EL (cell line): ENCODE data around the gene THBD.

ENCODE experiments used
- DNase-seq: peaks from one replicate; pipeline ENCODE4 v3.0.0-alpha.2; 2016

THBD gene

GRCh38 chr20:23084282-23084844, 34.9 kb upstream of the THBD start:
- DNase-seq, result no peak

- DNase-seq, result no peak
These were observed 34.2 kb upstream of the THBD start for GRCh38 chr20:23083553-23084220.

GRCh38 chr20:23082846-23083552, 33.5 kb upstream of the THBD start:
- DNase-seq, result no peak

GRCh38 chr20:23081263-23081819, 31.9 kb upstream of the THBD start:
- DNase-seq, result no peak

- no peak for DNase-seq
These were observed 31.0 kb upstream of the THBD start for GRCh38 chr20:23080521-23080920.

GRCh38 chr20:23079926-23080325, 30.5 kb upstream of the THBD start:
- no peak for DNase-seq

- DNase-seq, result no peak
These were observed 29.5 kb upstream of the THBD start for GRCh38 chr20:23079016-23079351.

- no peak for DNase-seq
These were observed 29.0 kb upstream of the THBD start for GRCh38 chr20:23078351-23079015.

GRCh38 chr20:23077277-23077676, 27.8 kb upstream of the THBD start:
- no peak for DNase-seq

- DNase-seq, result no peak
These were observed 24.6 kb upstream of the THBD start for GRCh38 chr20:23074052-23074451.

GRCh38 chr20:23072892-23073586, 23.6 kb upstream of the THBD start:
- DNase-seq, result no peak

- DNase-seq, result no peak
These were observed 22.5 kb upstream of the THBD start for GRCh38 chr20:23071996-23072395.

- no peak for DNase-seq
These were observed 21.9 kb upstream of the THBD start for GRCh38 chr20:23071398-23071797.

GRCh38 chr20:23069108-23069507, 19.6 kb upstream of the THBD start:
- DNase-seq, result no peak

GRCh38 chr20:23068283-23068682, 18.8 kb upstream of the THBD start:
- no peak for DNase-seq

- no peak for DNase-seq
These were observed 17.3 kb upstream of the THBD start for GRCh38 chr20:23066772-23067171.

- no peak for DNase-seq
These were observed 16.1 kb upstream of the THBD start for GRCh38 chr20:23065266-23066201.

- DNase-seq, result no peak
These were observed 14.1 kb upstream of the THBD start for GRCh38 chr20:23063581-23063980.

GRCh38 chr20:23063168-23063567, 13.7 kb upstream of the THBD start:
- DNase-seq, result no peak

GRCh38 chr20:23062632-23063031, 13.2 kb upstream of the THBD start:
- DNase-seq, result no peak

GRCh38 chr20:23061734-23062561, 12.5 kb upstream of the THBD start:
- DNase-seq, result peak; percentile 75
